Measurements from ENCODE around the gene ST3GAL3. TPM values are rescaled to one million over a fixed set of nuclear protein-coding genes. Genes with fewer than 3 reads are reported as not detected.

ST3GAL3 gene
- total and polyA plus RNA-seq, 8 donors, result 5.6 to 11.4 (median 8.6) TPM

- no peak for DNase-seq
- H3K9me3 ChIP-seq, result no peaks in the 10 kb centered on the region
- no peak overlapping the region for H3K4me3 ChIP-seq
- TF ChIP-seq CTCF (IDR thresholded peaks at IDR 0.05), result peak; percentile 11 to 42 (median 30)
- H3K27me3 ChIP-seq, result no peaks in the 10 kb centered on the region
- no peak for ATAC-seq
- no peak for FAIRE-seq
- 87 to 90% methylated on average over 10 of the region's 10 CpGs for WGBS, 2 donors
- H3K4me1 ChIP-seq, result peaks cover 2 to 6% (median 6%) of the 10 kb centered on the region in 3 donors
- H3K36me3 ChIP-seq, result no peaks in the 10 kb centered on the region
- intact Hi-C loops (cut with DNase I), result loop anchor here in 2 of 3 donors (10.0 kb wide), 2 partner anchors 166 to 176 kb away; no protein-coding TSS in a partner anchor
- H3K27ac ChIP-seq, result no peak overlapping the region
Observed at GRCh38 chr1:43930168-43930948, 223.0 kb downstream of the ST3GAL3 start.

GRCh38 chr1:43930949-43931275 lies 223.6 kb downstream of the ST3GAL3 start:
- 75 to 83% methylated on average over 4 of the region's 4 CpGs for WGBS, 2 donors
- Histone ChIP-seq H3K27ac (no peak overlapping the region), H3K4me3 (no peak overlapping the region), H3K9me3 (no peaks in the 10 kb centered on the region), H3K27me3 (no peaks in the 10 kb centered on the region), H3K36me3 (no peaks in the 10 kb centered on the region), H3K4me1 (peaks cover 5 to 8% (median 6%) of the 10 kb centered on the region in 3 donors)
- FAIRE-seq, result no peak
- DNase-seq, result no peak
- intact Hi-C loops (cut with DNase I), result loop anchor here in 2 of 3 donors (10.0 kb wide), 2 partner anchors 166 to 176 kb away; no protein-coding TSS in a partner anchor
- ATAC-seq, result no peak
- TF ChIP-seq CTCF (IDR thresholded peaks at IDR 0.05), result no peak

- no peak for FAIRE-seq
Observed at GRCh38 chr1:43931711-43932660, 224.7 kb downstream of the ST3GAL3 start.

DNA sequence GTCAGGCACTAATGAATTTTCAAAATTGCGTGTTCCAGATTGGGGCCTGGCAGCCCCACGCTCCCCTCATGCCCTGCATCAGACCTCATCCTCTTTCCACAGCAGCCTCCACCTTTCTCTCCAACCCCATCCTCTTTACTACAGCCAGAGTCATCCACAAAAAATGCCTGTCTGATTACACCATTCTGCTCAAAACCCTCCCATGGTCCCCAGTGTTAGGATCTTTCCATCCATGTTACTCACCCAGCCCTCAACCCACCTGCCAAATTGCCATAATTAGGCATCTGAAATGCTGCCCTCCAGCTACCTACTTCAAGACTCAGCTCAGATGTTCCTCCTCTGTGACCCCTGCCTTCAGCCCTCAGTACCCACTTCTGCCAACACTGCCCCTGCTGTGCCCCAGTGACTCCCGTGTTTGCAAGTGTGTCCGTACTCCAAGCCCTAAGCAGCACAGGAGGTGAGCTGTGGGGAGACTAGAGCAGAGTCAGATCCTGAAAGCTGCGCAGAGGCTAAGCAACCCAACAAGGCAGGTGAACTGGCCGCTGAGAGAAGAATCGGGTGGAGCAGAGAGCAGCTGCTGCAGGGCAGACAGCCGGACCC lies 225.6 kb downstream of the ST3GAL3 start:
- no peaks in the 10 kb centered on the region for H3K36me3 ChIP-seq
- peak overlapping the region in 3 of 4 donors; percentile 18 to 51 (median 40) for H3K4me3 ChIP-seq
- DNase-seq (no peak), FAIRE-seq (no peak), ATAC-seq (peak in 2 of 4 donors; percentile 0)
- H3K27me3 ChIP-seq, result no peaks in the 10 kb centered on the region
- intact Hi-C loops (cut with DNase I), result loop anchor here in 2 of 3 donors (10.0 kb wide), 2 partner anchors 168 to 178 kb away; no protein-coding TSS in a partner anchor
- WGBS, 2 donors, result 20 to 26% methylated on average over 7 to 8 of the region's 8 CpGs
- no peak overlapping the region for H3K27ac ChIP-seq
- peaks cover 6 to 9% (median 8%) of the 10 kb centered on the region in 3 donors for H3K4me1 ChIP-seq
- TF ChIP-seq CTCF (IDR thresholded peaks at IDR 0.05), result no peak
- H3K9me3 ChIP-seq, result no peaks in the 10 kb centered on the region

More at GRCh38 chr1:43931711-43932660, 224.7 kb downstream of the ST3GAL3 start:
- Histone ChIP-seq H3K4me3 (no peak overlapping the region), H3K27ac (no peak overlapping the region), H3K4me1 (peaks cover 6 to 8% (median 8%) of the 10 kb centered on the region in 3 donors), H3K27me3 (no peaks in the 10 kb centered on the region), H3K9me3 (no peaks in the 10 kb centered on the region), H3K36me3 (no peaks in the 10 kb centered on the region)
- TF ChIP-seq CTCF (IDR thresholded peaks at IDR 0.05), result no peak
- DNase-seq, result no peak
- intact Hi-C loops (cut with DNase I), result loop anchor here in 2 of 3 donors (10.0 kb wide), 2 partner anchors 167 to 177 kb away; no protein-coding TSS in a partner anchor
- no peak for ATAC-seq
- 85 to 88% methylated on average over 13 of the region's 13 CpGs for WGBS, 2 donors
